NCI-H1694 treated with DMSO at 0.1 percent for 48 hours (cell line): ENCODE data around the gene CAB39L.
"Not testable (repeated sequence)": the region's sequence is repeated elsewhere in the genome, so short reads cannot be mapped to it uniquely, and the experiment has no call there.

ENCODE experiments used
- DNase-seq: peaks from one replicate; lab custom pipeline; 2025; lab: John Stamatoyannopoulos, UW

The CAB39L gene

GRCh38 chr13:49308921-49309408 is 134.9 kb downstream of the CAB39L start:
- DNase-seq, result no peak

GRCh38 chr13:49308097-49308875 is 135.6 kb downstream of the CAB39L start:
- DNase-seq, result no peak

GRCh38 chr13:49307365-49307764 is 136.5 kb downstream of the CAB39L start:
- no peak for DNase-seq

GRCh38 chr13:49305792-49306425 is 138.0 kb downstream of the CAB39L start:
- no peak for DNase-seq

GRCh38 chr13:49304763-49305700 is 138.8 kb downstream of the CAB39L start:
- DNase-seq, result no peak

- DNase-seq, result no peak
These were observed 139.5 kb downstream of the CAB39L start for GRCh38 chr13:49304356-49304755.

- DNase-seq, result no peak
These were observed 140.2 kb downstream of the CAB39L start for GRCh38 chr13:49303533-49304252.

GRCh38 chr13:49302817-49303216 is 141.0 kb downstream of the CAB39L start:
- DNase-seq, result no peak

- no peak for DNase-seq
These were observed 141.6 kb downstream of the CAB39L start for GRCh38 chr13:49302222-49302621.

- peak; percentile 59 for DNase-seq
These were observed 142.9 kb downstream of the CAB39L start for GRCh38 chr13:49300739-49301589.

GRCh38 chr13:49300276-49300675 is 143.6 kb downstream of the CAB39L start:
- DNase-seq, result no peak

- no peak for DNase-seq
These were observed 144.8 kb downstream of the CAB39L start for GRCh38 chr13:49298903-49299605.

- DNase-seq, result no peak
These were observed 145.4 kb downstream of the CAB39L start for GRCh38 chr13:49298416-49298815.

- no peak for DNase-seq
These were observed 146.5 kb downstream of the CAB39L start for GRCh38 chr13:49297338-49297737.

GRCh38 chr13:49296659-49297058 is 147.2 kb downstream of the CAB39L start:
- no peak for DNase-seq

GRCh38 chr13:49295244-49295643 is 148.6 kb downstream of the CAB39L start:
- DNase-seq, result no peak

GRCh38 chr13:49294723-49295122 is 149.1 kb downstream of the CAB39L start:
- DNase-seq, result not testable (repeated sequence)

- no peak for DNase-seq
These were observed 150.9 kb downstream of the CAB39L start for GRCh38 chr13:49292742-49293486.

- no peak for DNase-seq
These were observed 155.4 kb downstream of the CAB39L start for GRCh38 chr13:49288458-49288857.
